Measurements from ENCODE around the gene CRMP1.

- TF ChIP-seq, protein P1, sequence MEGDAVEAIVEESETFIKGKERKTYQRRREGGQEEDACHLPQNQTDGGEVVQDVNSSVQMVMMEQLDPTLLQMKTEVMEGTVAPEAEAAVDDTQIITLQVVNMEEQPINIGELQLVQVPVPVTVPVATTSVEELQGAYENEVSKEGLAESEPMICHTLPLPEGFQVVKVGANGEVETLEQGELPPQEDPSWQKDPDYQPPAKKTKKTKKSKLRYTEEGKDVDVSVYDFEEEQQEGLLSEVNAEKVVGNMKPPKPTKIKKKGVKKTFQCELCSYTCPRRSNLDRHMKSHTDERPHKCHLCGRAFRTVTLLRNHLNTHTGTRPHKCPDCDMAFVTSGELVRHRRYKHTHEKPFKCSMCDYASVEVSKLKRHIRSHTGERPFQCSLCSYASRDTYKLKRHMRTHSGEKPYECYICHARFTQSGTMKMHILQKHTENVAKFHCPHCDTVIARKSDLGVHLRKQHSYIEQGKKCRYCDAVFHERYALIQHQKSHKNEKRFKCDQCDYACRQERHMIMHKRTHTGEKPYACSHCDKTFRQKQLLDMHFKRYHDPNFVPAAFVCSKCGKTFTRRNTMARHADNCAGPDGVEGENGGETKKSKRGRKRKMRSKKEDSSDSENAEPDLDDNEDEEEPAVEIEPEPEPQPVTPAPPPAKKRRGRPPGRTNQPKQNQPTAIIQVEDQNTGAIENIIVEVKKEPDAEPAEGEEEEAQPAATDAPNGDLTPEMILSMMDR (optimal IDR thresholded peaks at IDR 0.05 in 1 of 3, IDR thresholded peaks at IDR 0.05 in 1 of 3, conservative IDR thresholded peaks at IDR 0.05 in 1 of 3; ENCODE audit: extremely low read depth in 1 of 3, insufficient read depth in 2 of 3, low read length in 3 of 3): no peak
- no peak for TF ChIP-seq EZH2 (IDR thresholded peaks at IDR 0.05; ENCODE audit: low read length)
Measured at GRCh38 chr4:5917672-5918071, 24.8 kb upstream of the CRMP1 start.

Data from keratinocyte (primary cell).